Uterus (tissue), 2 donors: ENCODE data around the gene MSANTD7.

Source experiments
- CTCF ChIP-seq, 4 experiments: fragments of 200-600 bp in 2 of 4; fragments of 450-650 bp in 2 of 4; sonication (generic) in 2 of 4; IDR thresholded peaks; one replicate each; pipeline ENCODE4 v1.5.1; 2016 to 2019; ENCODE audit warnings: antibody characterized with exemption in 4 of 4, mild to moderate bottlenecking in 2 of 4, moderate library complexity in 1 of 4
- POLR2A ChIP-seq, 2 donors: fragments of 450-650 bp; IDR thresholded peaks; one replicate each; pipeline ENCODE4 v1.6.1; 2016; ENCODE audit warnings: antibody characterized with exemption in 2 of 2, mild to moderate bottlenecking in 1 of 2, moderate library complexity in 1 of 2

DNA sequence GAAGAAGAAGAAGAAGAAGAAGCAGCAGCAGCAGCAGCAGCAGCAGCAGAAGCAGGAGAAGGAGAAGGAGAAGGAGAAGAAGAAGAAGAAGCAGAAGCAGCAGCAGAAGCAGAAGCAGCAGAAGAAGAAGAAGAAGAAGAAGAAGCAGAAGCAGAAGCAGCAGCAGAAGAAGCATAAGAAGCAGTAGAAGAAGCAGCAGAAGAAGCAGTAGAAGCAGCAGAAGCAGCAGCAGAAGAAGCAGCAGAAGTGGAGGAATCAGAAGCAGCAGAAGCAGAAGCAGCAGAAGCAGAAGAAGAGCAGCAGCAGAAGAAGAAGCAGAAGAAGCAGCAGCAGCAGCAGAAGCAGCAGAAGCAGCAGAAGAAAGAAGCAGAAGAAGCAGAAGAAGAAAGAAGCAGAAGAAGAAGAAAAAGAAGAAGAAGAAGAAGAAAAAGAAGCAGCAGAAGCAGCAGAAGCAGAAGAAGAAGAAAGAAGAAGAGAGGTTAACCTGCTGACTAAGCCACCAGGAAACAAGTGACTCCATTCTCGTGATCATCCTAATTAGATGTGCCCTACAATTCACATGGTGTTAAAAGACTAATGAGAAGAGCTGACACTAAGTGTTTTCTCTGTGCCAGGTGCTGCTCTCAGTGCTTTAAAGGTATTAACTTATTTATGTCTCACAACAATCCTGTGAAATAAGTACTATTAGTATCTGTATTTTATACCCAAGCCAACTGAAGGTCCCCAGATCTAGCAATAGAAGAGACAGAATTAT is 11.9 kb upstream of the MSANTD7 start:
- TF ChIP-seq CTCF (IDR thresholded peaks at IDR 0.05) (no peak), POLR2A (IDR thresholded peaks at IDR 0.05) (no peak)
